Ascending aorta (tissue), 2 donors: ENCODE measurements around the gene SLC38A5. TPM values are rescaled to one million over a fixed set of nuclear protein-coding genes. Genes with fewer than 3 reads are reported as not detected.

Experiments used
- DNase-seq, 2 donors: peaks; one replicate each; pipeline ENCODE4 v3.0.0-alpha.2; 2019; ENCODE audit warnings: low spot score in 2 of 2
- H3K27ac ChIP-seq, 2 donors: fragments of 200-600 bp; sonication (generic); one replicate each; pipeline ENCODE4 v1.5.1; 2016 to 2017; ENCODE audit warnings: mild to moderate bottlenecking in 1 of 2
- H3K27me3 ChIP-seq: fragments of 200-600 bp; sonication (generic); one replicate; pipeline ENCODE4 v1.5.1; 2017
- H3K36me3 ChIP-seq, 2 donors: fragments of 200-600 bp; sonication (generic); one replicate each; pipeline ENCODE4 v1.5.1; 2016
- H3K4me1 ChIP-seq, 2 donors: fragments of 200-600 bp; sonication (generic); one replicate each; pipeline ENCODE4 v1.5.1; 2016 to 2017; ENCODE audit warnings: mild to moderate bottlenecking in 1 of 2
- H3K4me3 ChIP-seq, 2 donors: fragments of 200-600 bp; sonication (generic); one replicate each; pipeline ENCODE4 v1.5.1; 2016 to 2017; ENCODE audit warnings: mild to moderate bottlenecking in 1 of 2
- H3K9me3 ChIP-seq, 2 donors: fragments of 200-600 bp; sonication (generic); one replicate each; pipeline ENCODE4 v1.5.1; 2016
- intact Hi-C: fragments of 100-400 bp; cut with DNase I; formaldehyde crosslinking; loops from one replicate; pipeline ENCODE4 v1.15.1; 2023
- total RNA-seq: library from RNA; depleted of rRNA; stranded (reverse); fragments of >200 nt; gene quantifications from one replicate; pipeline ENCODE4 v1.1.0, GENCODE V29; 2016
- TF ChIP-seq, protein P1 (sequence below), 3 experiments: fragments of 200-600 bp in 2 of 3; fragments of 450-650 bp in 1 of 3; sonication (generic) in 2 of 3; IDR thresholded peaks; one replicate each; pipeline ENCODE4 v1.5.1; 2016 to 2019; ENCODE audit warnings: antibody characterized with exemption in 3 of 3, mild to moderate bottlenecking in 1 of 3, moderate library complexity in 1 of 3

SLC38A5 gene
- total RNA-seq, 1 donor from 2014 or later = 39.6 TPM

DNA sequence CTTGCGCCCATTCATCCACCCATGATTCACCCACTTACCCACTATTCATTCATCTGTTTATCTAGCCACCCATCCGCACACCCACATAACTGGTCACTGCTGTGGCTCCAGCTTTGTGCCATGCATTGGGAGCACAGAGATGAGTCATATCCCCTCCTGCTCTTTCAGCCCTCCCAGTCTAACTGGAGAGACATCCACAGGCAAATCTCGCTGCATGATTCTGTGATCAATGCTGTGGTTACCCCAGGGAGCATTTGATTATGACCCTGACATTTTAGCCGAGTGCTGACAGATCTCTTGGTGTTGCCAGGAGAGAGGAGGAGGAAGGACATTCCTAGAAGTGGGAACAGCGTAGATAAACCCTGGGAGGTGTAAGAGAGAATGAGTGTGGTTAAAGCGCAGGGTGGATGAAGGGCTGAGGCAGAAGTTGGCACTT is 28.3 kb upstream of the SLC38A5 start:
- Histone ChIP-seq H3K4me1 (no peaks in the 10 kb centered on the region), H3K27ac (no peak overlapping the region), H3K9me3 (no peaks in the 10 kb centered on the region), H3K27me3 (no peaks in the 10 kb centered on the region), H3K4me3 (no peak overlapping the region), H3K36me3 (no peaks in the 10 kb centered on the region)
- intact Hi-C loops = no loop called here
- no peak for DNase-seq
- TF ChIP-seq, protein P1, sequence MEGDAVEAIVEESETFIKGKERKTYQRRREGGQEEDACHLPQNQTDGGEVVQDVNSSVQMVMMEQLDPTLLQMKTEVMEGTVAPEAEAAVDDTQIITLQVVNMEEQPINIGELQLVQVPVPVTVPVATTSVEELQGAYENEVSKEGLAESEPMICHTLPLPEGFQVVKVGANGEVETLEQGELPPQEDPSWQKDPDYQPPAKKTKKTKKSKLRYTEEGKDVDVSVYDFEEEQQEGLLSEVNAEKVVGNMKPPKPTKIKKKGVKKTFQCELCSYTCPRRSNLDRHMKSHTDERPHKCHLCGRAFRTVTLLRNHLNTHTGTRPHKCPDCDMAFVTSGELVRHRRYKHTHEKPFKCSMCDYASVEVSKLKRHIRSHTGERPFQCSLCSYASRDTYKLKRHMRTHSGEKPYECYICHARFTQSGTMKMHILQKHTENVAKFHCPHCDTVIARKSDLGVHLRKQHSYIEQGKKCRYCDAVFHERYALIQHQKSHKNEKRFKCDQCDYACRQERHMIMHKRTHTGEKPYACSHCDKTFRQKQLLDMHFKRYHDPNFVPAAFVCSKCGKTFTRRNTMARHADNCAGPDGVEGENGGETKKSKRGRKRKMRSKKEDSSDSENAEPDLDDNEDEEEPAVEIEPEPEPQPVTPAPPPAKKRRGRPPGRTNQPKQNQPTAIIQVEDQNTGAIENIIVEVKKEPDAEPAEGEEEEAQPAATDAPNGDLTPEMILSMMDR (IDR thresholded peaks at IDR 0.05) = no peak

DNA sequence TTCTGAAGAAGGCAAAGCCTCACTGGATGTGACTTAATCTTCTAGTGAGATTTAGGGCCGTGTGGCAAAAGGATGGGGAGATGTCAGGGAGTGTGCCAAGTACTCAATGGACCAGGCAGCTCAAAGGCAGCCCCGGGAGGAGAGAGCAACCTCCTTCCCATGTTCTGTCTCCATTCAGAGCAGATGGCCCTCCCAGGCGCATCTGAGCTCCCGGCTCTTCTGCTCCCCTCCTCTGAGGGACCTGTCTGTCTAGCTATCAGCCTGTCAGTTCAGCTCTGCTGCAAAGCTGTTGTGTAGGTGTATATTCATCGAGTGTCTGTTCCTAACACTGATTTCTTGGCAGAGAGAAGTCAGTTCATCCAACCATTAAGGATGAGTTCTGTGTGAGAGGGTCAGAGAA is 27.8 kb upstream of the SLC38A5 start:
- intact Hi-C loops = no loop called here
- Histone ChIP-seq H3K4me3 (no peak overlapping the region), H3K9me3 (no peaks in the 10 kb centered on the region)

DNA sequence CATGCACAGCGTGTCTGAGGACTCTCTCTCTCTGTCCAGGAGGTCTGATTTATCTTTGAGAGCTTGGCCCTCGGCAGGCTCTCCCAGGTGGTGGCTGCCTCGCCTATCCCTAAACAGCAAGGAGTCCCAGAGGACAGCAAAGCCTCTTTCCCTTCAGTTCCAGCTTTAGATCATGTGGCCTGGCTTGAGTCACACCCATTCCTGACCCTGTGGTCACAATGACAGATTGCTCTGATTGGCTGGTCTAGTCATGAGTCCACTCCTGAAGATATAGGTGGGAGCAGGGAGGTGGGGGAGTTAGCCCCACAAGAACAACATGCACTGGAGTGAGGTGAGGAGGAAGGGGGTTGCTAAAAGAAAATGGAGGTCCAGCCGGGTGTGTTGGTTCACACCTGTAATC is 26.6 kb upstream of the SLC38A5 start:
- Histone ChIP-seq H3K36me3 (no peaks in the 10 kb centered on the region), H3K4me1 (no peaks in the 10 kb centered on the region), H3K4me3 (no peak overlapping the region), H3K27ac (no peak overlapping the region), H3K27me3 (no peaks in the 10 kb centered on the region), H3K9me3 (no peaks in the 10 kb centered on the region)
- intact Hi-C loops = no loop called here
- TF ChIP-seq, protein P1 (IDR thresholded peaks at IDR 0.05) = no peak
- DNase-seq = no peak

More for the DNA sequence above, 27.8 kb upstream of the SLC38A5 start:
- Histone ChIP-seq H3K4me1 (no peaks in the 10 kb centered on the region), H3K36me3 (no peaks in the 10 kb centered on the region), H3K27ac (no peak overlapping the region), H3K27me3 (no peaks in the 10 kb centered on the region)
- TF ChIP-seq, protein P1 (IDR thresholded peaks at IDR 0.05) = no peak
- no peak for DNase-seq

DNA sequence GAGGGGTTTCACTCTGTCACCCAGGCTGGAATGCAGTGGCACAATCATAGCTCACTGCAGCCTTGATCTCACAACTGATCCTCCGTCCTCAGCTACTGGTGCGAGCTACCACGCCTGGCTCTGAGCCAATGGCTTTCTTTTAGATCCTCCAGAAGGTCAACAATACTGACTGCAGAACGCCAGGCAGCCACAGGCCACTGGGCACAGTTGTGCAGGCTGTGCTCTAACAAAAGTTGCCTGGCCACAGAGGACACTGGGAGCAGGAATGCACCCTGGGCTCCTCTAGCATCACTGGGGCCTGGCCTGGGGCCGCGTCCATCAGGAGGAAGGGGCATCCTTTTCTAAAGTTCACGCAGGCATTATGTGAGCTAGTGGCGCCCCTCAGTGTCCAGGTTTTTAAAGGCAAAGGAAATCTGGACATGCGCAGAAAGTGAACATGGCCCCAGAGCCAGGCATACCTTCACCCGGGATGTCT is 23.9 kb upstream of the SLC38A5 start:
- Histone ChIP-seq H3K9me3 (no peaks in the 10 kb centered on the region), H3K4me3 (no peak overlapping the region), H3K4me1 (no peaks in the 10 kb centered on the region), H3K27ac (no peak overlapping the region), H3K36me3 (no peaks in the 10 kb centered on the region), H3K27me3 (no peaks in the 10 kb centered on the region)
- TF ChIP-seq, protein P1 (IDR thresholded peaks at IDR 0.05) = no peak
- DNase-seq = no peak
- intact Hi-C loops = no loop called here

DNA sequence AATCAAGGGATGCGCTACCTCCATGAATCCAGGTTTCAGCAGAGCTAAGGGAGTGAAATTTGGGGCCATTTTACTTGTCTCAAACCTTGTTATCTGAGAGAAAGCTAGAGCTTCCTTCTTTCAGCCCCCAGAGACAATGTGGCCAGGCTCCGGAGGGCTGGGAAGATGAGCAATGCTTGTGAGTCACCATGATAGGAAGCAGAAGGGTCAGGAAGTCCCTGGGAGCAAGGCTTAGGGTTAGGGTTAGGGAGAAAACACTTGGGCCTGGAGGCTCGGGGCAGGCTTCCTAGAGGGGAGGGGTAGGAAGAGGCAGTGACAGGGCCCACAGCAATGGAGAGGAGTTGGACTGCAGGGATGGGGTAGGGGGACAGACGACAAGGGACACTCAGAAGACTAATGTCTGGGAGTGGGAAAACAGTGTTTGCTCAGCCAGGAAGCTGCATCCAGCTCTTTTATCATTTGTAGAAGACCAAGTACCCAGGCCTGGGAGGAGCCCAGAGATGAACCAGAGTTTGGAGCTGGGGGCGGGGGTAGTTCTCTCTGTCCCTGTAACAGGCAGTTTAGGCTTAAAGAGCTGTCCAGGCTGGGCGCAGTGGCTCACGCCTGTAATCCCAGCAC is 22.3 kb upstream of the SLC38A5 start:
- H3K4me3 ChIP-seq = no peak overlapping the region
- no peaks in the 10 kb centered on the region for H3K9me3 ChIP-seq
- TF ChIP-seq, protein P1 (IDR thresholded peaks at IDR 0.05) = no peak
- H3K4me1 ChIP-seq = no peaks in the 10 kb centered on the region
- no peaks in the 10 kb centered on the region for H3K27me3 ChIP-seq
- intact Hi-C loops = no loop called here
- no peaks in the 10 kb centered on the region for H3K36me3 ChIP-seq
- DNase-seq = no peak
- no peak overlapping the region for H3K27ac ChIP-seq
